Epithelial cell of esophagus (primary cell): Measurements from ENCODE around the gene CORIN.

Experiments
- DNase-seq: peaks from one replicate; pipeline ENCODE4 v3.0.0; 2010; ENCODE audit warnings: low read depth
- H3K4me3 ChIP-seq: 2 replicates; pipeline ENCODE4 v1.5.1; 2011; ENCODE audit warnings: mild to moderate bottlenecking, low read length, control low read depth
- TF ChIP-seq, protein P1 (sequence below): IDR thresholded peaks from 2 replicates; pipeline ENCODE4 v1.5.1; 2011; ENCODE audit warnings: low read depth, mild to moderate bottlenecking, low read length, control low read depth, inconsistent platforms; ENCODE audit not compliant: insufficient read depth; ENCODE audit errors: missing control alignments

CORIN gene

DNA sequence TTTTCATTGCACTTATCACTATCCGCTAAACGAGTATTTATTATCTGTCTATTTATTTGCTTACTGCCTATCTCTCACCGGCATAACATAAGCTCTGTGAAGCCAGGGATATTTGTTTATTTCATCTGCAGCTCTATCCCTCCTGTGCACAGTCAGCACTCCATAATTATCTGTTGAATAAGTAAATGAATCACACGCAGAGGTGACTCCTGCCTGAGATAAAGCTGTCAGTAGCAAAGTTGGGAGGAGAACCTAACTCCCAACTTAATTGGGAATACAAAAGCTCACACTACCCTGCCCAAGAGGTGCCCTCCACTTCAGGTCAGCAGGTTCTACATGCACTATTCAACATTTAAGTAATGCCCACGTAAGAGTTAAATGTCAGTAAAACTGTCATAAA, 85.7 kb downstream of the CORIN start:
- no peak overlapping the region for H3K4me3 ChIP-seq
- TF ChIP-seq, protein P1, sequence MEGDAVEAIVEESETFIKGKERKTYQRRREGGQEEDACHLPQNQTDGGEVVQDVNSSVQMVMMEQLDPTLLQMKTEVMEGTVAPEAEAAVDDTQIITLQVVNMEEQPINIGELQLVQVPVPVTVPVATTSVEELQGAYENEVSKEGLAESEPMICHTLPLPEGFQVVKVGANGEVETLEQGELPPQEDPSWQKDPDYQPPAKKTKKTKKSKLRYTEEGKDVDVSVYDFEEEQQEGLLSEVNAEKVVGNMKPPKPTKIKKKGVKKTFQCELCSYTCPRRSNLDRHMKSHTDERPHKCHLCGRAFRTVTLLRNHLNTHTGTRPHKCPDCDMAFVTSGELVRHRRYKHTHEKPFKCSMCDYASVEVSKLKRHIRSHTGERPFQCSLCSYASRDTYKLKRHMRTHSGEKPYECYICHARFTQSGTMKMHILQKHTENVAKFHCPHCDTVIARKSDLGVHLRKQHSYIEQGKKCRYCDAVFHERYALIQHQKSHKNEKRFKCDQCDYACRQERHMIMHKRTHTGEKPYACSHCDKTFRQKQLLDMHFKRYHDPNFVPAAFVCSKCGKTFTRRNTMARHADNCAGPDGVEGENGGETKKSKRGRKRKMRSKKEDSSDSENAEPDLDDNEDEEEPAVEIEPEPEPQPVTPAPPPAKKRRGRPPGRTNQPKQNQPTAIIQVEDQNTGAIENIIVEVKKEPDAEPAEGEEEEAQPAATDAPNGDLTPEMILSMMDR = no peak
- peak; percentile 27 for DNase-seq

DNA sequence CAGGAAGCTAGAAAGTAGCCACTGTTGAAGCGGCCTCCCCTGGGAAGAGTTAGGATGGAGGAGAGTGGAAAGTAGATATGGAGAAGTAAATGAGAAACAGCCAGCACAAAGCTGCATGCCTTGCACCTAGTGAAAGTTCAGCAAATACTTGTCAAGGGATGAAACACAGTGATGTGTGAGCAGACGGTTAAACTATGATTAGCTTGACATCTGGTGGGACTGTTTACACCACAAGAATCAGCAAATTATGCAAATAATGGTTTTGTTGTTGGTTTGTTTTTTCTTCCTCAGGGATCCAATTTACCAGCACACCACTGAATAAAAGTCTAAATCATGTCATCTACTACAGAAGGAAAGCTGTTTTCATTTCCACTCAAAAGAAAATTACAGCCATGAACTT, 87.1 kb downstream of the CORIN start:
- TF ChIP-seq, protein P1 = no peak
- no peak for DNase-seq
- H3K4me3 ChIP-seq = no peak overlapping the region

DNA sequence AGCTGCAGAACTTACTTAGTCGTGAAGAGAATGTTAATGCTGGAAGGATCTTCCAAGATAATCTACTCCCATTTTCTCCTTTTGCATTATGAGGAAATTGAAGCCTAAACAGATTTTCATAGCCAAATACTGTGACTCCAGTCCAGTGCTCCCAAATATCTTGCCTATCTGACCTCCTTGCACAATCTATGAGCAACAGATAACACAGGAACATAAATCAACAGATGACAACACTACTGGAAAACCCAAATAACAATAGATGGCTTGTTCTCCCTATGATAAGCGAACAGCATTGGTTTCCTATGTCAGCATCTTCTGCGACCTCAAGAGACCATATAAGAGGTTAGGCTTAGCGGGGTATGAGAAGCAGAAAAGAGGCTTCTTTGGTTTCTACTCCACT, 88.0 kb downstream of the CORIN start:
- TF ChIP-seq, protein P1 = no peak
- no peak for DNase-seq
- H3K4me3 ChIP-seq = no peak overlapping the region

DNA sequence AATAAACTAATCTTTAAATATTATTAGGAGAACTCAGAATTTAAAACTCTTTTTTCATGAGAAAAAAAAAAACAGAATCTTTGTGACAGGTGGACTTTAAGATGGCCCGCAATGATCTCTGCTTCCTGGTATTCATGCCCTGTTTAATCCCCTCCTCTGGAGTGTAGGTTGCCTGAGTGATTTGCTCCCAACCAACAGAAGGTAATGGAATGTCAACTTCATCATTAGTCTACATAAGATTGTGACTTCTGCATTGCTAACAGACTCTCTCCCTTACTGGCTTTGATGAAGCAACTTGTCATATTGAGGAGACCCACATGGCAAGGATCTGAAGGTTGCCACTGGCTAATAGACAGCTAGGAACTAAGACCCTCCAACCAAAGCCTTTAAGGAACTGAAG, 88.8 kb downstream of the CORIN start:
- H3K4me3 ChIP-seq = no peak overlapping the region
- TF ChIP-seq, protein P1 = no peak
- no peak for DNase-seq

DNA sequence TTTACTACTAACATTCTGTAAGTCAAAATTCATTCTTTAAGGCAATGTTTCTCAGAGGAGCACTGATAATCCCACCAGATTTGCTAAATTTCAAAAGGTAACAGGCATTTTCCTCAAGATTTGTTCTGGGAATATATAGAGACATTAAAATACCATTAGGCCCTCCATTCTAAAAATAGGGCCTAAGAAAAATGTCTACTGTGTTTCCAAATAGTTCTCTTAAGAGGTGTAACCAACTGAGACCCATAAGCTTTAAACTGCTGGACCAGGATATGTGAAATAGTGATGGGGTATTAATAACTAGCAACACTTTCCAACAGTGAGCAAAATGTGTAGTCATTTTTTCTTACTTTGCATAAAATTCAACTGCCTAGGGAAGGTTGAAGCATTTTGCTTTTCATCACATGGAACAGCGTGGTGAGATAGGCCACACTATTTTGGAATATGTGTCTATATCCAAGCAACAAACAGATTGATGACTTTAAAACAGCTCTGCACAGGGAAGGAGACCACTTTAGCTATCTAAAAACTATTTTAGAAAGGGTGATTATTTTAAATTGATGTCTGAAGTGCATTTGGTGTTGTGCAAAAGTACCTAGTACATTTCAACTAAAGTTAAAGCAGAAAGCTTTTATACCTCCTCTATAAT, 89.9 kb downstream of the CORIN start:
- H3K4me3 ChIP-seq = no peak overlapping the region

DNA sequence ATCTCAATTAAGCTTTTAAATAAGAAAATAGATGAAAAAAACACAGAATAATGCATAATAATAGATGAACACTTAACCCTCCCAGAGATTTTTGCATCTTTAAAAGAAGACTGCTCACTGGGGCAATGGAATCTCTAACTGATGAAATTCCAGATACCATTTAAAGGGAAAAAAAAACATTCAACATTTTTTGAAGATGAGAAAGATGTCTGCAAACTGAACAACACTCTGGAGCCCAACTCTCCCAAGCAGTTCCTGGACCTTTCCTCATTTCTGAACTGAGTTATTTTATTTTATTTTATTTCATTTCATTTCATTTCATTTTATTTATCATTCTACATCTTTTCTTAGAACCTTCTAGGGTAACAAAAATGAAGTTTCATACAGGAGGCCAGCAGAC, 90.7 kb downstream of the CORIN start:
- DNase-seq = no peak
- no peak overlapping the region for H3K4me3 ChIP-seq
- TF ChIP-seq, protein P1 = no peak

More for the DNA sequence above, 89.9 kb downstream of the CORIN start:
- DNase-seq = no peak
- TF ChIP-seq, protein P1 = no peak

DNA sequence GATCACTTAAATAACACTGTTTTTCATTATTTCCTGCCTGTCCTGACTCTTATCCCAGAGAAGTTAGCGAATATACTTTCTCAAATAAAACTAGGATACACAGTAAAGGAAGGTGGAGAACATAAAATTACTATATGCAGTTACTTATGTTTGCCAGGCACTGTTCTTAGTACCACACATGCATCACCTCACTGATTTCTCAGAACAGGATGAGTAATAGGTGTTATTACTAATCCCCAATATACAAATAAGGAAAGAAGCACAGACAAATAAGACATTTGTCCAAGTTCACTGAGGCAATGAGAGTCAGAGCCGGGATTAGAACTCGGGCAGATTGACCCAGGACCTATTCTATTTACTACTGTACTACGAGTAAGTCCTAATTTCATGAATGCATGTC, 91.7 kb downstream of the CORIN start:
- TF ChIP-seq, protein P1 = no peak
- peak; percentile 62 for DNase-seq
- H3K4me3 ChIP-seq = no peak overlapping the region
